GM21423 (cell line): ENCODE measurements around the gene ID3.
"Not testable (repeated sequence)": the region's sequence is repeated elsewhere in the genome, so short reads cannot be mapped to it uniquely, and the experiment has no call there.

Source experiments
- ATAC-seq: cut with Tn5 transposase; IDR thresholded peaks from one replicate; pipeline ENCODE4 v1.9.1; 2021; ENCODE audit warnings: mild to moderate bottlenecking, moderate library complexity; ENCODE audit not compliant: unreplicated experiment

ID3 gene

GRCh38 chr1:23589585-23589986, 30.3 kb upstream of the ID3 start:
- no peak for ATAC-seq

- ATAC-seq: no peak
Measured at GRCh38 chr1:23588749-23589548, 29.6 kb upstream of the ID3 start.

- no peak for ATAC-seq
Measured at GRCh38 chr1:23585321-23586022, 26.2 kb upstream of the ID3 start.

GRCh38 chr1:23583727-23584126, 24.4 kb upstream of the ID3 start:
- ATAC-seq: not testable (repeated sequence)

GRCh38 chr1:23582820-23583219, 23.5 kb upstream of the ID3 start:
- ATAC-seq: no peak

GRCh38 chr1:23581219-23581618, 21.9 kb upstream of the ID3 start:
- no peak for ATAC-seq

- no peak for ATAC-seq
Measured at GRCh38 chr1:23578997-23579363, 19.7 kb upstream of the ID3 start.

- ATAC-seq: no peak
Measured at GRCh38 chr1:23578311-23578996, 19.2 kb upstream of the ID3 start.

- ATAC-seq: peak; percentile 83
Measured at GRCh38 chr1:23577056-23578004, 18.0 kb upstream of the ID3 start.

- no peak for ATAC-seq
Measured at GRCh38 chr1:23576338-23577055, 17.2 kb upstream of the ID3 start.

GRCh38 chr1:23575226-23575810, 16.0 kb upstream of the ID3 start:
- ATAC-seq: no peak

- ATAC-seq: peak; percentile 40
Measured at GRCh38 chr1:23574265-23574754, 15.0 kb upstream of the ID3 start.

GRCh38 chr1:23573574-23574182, 14.4 kb upstream of the ID3 start:
- no peak for ATAC-seq

GRCh38 chr1:23571465-23571864, 12.2 kb upstream of the ID3 start:
- ATAC-seq: no peak

GRCh38 chr1:23570001-23570691, 10.8 kb upstream of the ID3 start:
- ATAC-seq: no peak

- no peak for ATAC-seq
Measured at GRCh38 chr1:23568608-23569383, 9.5 kb upstream of the ID3 start.

- ATAC-seq: no peak
Measured at GRCh38 chr1:23567996-23568607, 8.8 kb upstream of the ID3 start.
